Heart left ventricle (tissue), 13 donors: ENCODE measurements around the gene MPHOSPH8.

Experiments used
- CTCF ChIP-seq, 12 donors: fragments of 200-600 bp; sonication (generic) in 4 of 12; IDR thresholded peaks; one replicate each; pipeline versions ENCODE4 v1.5.0 to v1.8.0; 2018 to 2022; ENCODE audit warnings: antibody characterized with exemption in 12 of 12, mild to moderate bottlenecking in 5 of 12
- POLR2A ChIP-seq, 2 donors: fragments of 450-650 bp; IDR thresholded peaks; one replicate each; pipeline ENCODE4 v1.6.1; 2017; ENCODE audit warnings: antibody characterized with exemption in 2 of 2, mild to moderate bottlenecking in 2 of 2, moderate library complexity in 2 of 2
- donor health status: ischemic (EF 13 %, LVEDD 7.1; RV severe dilation, severe dysfunction).
- donor health status: DM: no; HTN: yes; CAD: no.
- donor health status: DM: no; HTN: no; CAD: no.
- donor health status: ischemic (EF 25% LVEDD 6.9; RV normal size, moderate dysfunction).
- donor health status: ischemic (EF 25% LVEDD 5.7; RV mildly dilated, moderate dysfunction).
- donor health status: ischemic (EF 35%, LVEDD 5.7; RV mildly dilated, moderate dysfunction).
- donor health status: nonischemic (EF 11% LVEDD 7.7; RV severe dilation, severe dysfunction).
- donor health status: DM: yes; HTN: yes; CAD: no.
- donor health status: PGD.
- donor health status: ischemic (EF 29% LVEDD 5.4; RV normal size, mild dysfunction).
- donor health status: nonischemic (EF 23%, LVEDD 6.1; RV moderate dilation, normal function).

GRCh38 chr13:19605161-19605955, 28.1 kb upstream of the MPHOSPH8 start:
- TF ChIP-seq CTCF (IDR thresholded peaks at IDR 0.05) (no peak), POLR2A (IDR thresholded peaks at IDR 0.05) (no peak)
